Measurements from ENCODE around the gene TRIM33. TPM values are rescaled to one million over a fixed set of nuclear protein-coding genes. Genes with fewer than 3 reads are reported as not detected.
"Not testable (repeated sequence)": the region's sequence is repeated elsewhere in the genome, so short reads cannot be mapped to it uniquely, and the experiment has no call there.

The TRIM33 gene
- total RNA-seq, 1 donor from 2014 or later, result 31.8 TPM

GRCh38 chr1:114390361-114390760 is 120.6 kb downstream of the TRIM33 start:
- no peak overlapping the region for H3K27ac Mint-ChIP-seq (ENCODE audit: unreplicated experiment)
- TF ChIP-seq EZH2 (IDR thresholded peaks at IDR 0.05; ENCODE audit: insufficient read depth, low read length), result no peak
- TF ChIP-seq CTCF (IDR thresholded peaks at IDR 0.05; ENCODE audit: insufficient read depth, low read depth, low read length), result no peak
- FAIRE-seq, result no peak

GRCh38 chr1:114388432-114389003 is 122.5 kb downstream of the TRIM33 start:
- H3K4me3 ChIP-seq (ENCODE audit: insufficient read depth, low read depth, low read length), result no peak overlapping the region
- peaks cover 8% of the 10 kb centered on the region for H3K9me3 Mint-ChIP-seq (ENCODE audit: unreplicated experiment)
- H3K9ac ChIP-seq (ENCODE audit: low read length), result no peak overlapping the region
- no peak for TF ChIP-seq CTCF (IDR thresholded peaks at IDR 0.05; ENCODE audit: insufficient read depth, low read depth, low read length)
- no peak for TF ChIP-seq EZH2 (IDR thresholded peaks at IDR 0.05; ENCODE audit: insufficient read depth, low read length)
- H3K9me3 ChIP-seq (ENCODE audit: insufficient read depth, low read depth, low read length), result no peaks in the 10 kb centered on the region
- H3K4me1 Mint-ChIP-seq (ENCODE audit: low read depth, unreplicated experiment), result peaks cover 2% of the 10 kb centered on the region
- H2AFZ ChIP-seq (ENCODE audit: low read depth, low read length), result no peak overlapping the region
- H3K79me2 ChIP-seq (ENCODE audit: insufficient read depth, low read length), result no peaks in the 10 kb centered on the region
- H3K36me3 ChIP-seq (ENCODE audit: insufficient read depth, low read length), result peaks cover 3% of the 10 kb centered on the region
- no peaks in the 10 kb centered on the region for H3K4me1 ChIP-seq (ENCODE audit: insufficient read depth, low read length)
- H3K27me3 Mint-ChIP-seq (ENCODE audit: low read depth, unreplicated experiment), result no peaks in the 10 kb centered on the region
- H3K27ac ChIP-seq (ENCODE audit: low read depth, low read length), result no peak overlapping the region
- DNase-seq (ENCODE audit: low read depth) (no peak), FAIRE-seq (no peak)
- no peak overlapping the region for H3K4me3 Mint-ChIP-seq (ENCODE audit: unreplicated experiment)
- H4K20me1 ChIP-seq (ENCODE audit: insufficient read depth, low read length), result no peaks in the 10 kb centered on the region
- H3K36me3 Mint-ChIP-seq (ENCODE audit: low read depth, unreplicated experiment), result peaks cover 14% of the 10 kb centered on the region
- no peak overlapping the region for H3K27ac Mint-ChIP-seq (ENCODE audit: unreplicated experiment)
- no peak overlapping the region for H3K4me2 ChIP-seq (ENCODE audit: low read length)
- no peaks in the 10 kb centered on the region for H3K27me3 ChIP-seq (ENCODE audit: insufficient read depth, low read length)

More at GRCh38 chr1:114390361-114390760, 120.6 kb downstream of the TRIM33 start:
- H3K4me3 Mint-ChIP-seq (ENCODE audit: unreplicated experiment), result no peak overlapping the region
- H3K36me3 ChIP-seq (ENCODE audit: insufficient read depth, low read length), result peaks cover 3% of the 10 kb centered on the region
- no peak overlapping the region for H3K9ac ChIP-seq (ENCODE audit: low read length)
- no peaks in the 10 kb centered on the region for H4K20me1 ChIP-seq (ENCODE audit: insufficient read depth, low read length)
- peaks cover 2% of the 10 kb centered on the region for H3K4me1 Mint-ChIP-seq (ENCODE audit: low read depth, unreplicated experiment)
- H3K79me2 ChIP-seq (ENCODE audit: insufficient read depth, low read length), result no peaks in the 10 kb centered on the region
- DNase-seq (ENCODE audit: low read depth), result no peak
- no peak overlapping the region for H3K27ac ChIP-seq (ENCODE audit: low read depth, low read length)
- H3K4me3 ChIP-seq (ENCODE audit: insufficient read depth, low read depth, low read length), result no peak overlapping the region
- H3K36me3 Mint-ChIP-seq (ENCODE audit: low read depth, unreplicated experiment), result peaks cover 19% of the 10 kb centered on the region
- no peaks in the 10 kb centered on the region for H3K27me3 ChIP-seq (ENCODE audit: insufficient read depth, low read length)
- H3K27me3 Mint-ChIP-seq (ENCODE audit: low read depth, unreplicated experiment), result no peaks in the 10 kb centered on the region
- H2AFZ ChIP-seq (ENCODE audit: low read depth, low read length), result no peak overlapping the region
- no peaks in the 10 kb centered on the region for H3K4me1 ChIP-seq (ENCODE audit: insufficient read depth, low read length)
- no peak overlapping the region for H3K4me2 ChIP-seq (ENCODE audit: low read length)
- peaks cover 6% of the 10 kb centered on the region for H3K9me3 Mint-ChIP-seq (ENCODE audit: unreplicated experiment)
- no peaks in the 10 kb centered on the region for H3K9me3 ChIP-seq (ENCODE audit: insufficient read depth, low read depth, low read length)

GRCh38 chr1:114387585-114387984 is 123.4 kb downstream of the TRIM33 start:
- not testable (repeated sequence) for DNase-seq (ENCODE audit: low read depth); H3K79me2 ChIP-seq (ENCODE audit: insufficient read depth, low read length); H3K4me1 Mint-ChIP-seq (ENCODE audit: low read depth, unreplicated experiment); H3K27me3 Mint-ChIP-seq (ENCODE audit: low read depth, unreplicated experiment); H3K4me2 ChIP-seq (ENCODE audit: low read length); H3K27me3 ChIP-seq (ENCODE audit: insufficient read depth, low read length); H3K27ac ChIP-seq (ENCODE audit: low read depth, low read length); H3K9me3 Mint-ChIP-seq (ENCODE audit: unreplicated experiment); H3K27ac Mint-ChIP-seq (ENCODE audit: unreplicated experiment); H4K20me1 ChIP-seq (ENCODE audit: insufficient read depth, low read length); H3K4me3 Mint-ChIP-seq (ENCODE audit: unreplicated experiment); H3K36me3 ChIP-seq (ENCODE audit: insufficient read depth, low read length); FAIRE-seq; H3K4me1 ChIP-seq (ENCODE audit: insufficient read depth, low read length); H3K9ac ChIP-seq (ENCODE audit: low read length); H2AFZ ChIP-seq (ENCODE audit: low read depth, low read length); H3K4me3 ChIP-seq (ENCODE audit: insufficient read depth, low read depth, low read length); H3K9me3 ChIP-seq (ENCODE audit: insufficient read depth, low read depth, low read length)
- peaks cover 14% of the 10 kb centered on the region for H3K36me3 Mint-ChIP-seq (ENCODE audit: low read depth, unreplicated experiment)
